HG02852 (cell line): Measurements from ENCODE around the gene AP3S1.
A peak's percentile ranks its signal among the peaks of the same experiment; 100 is the strongest.
"Not testable (repeated sequence)": the region's sequence is repeated elsewhere in the genome, so short reads cannot be mapped to it uniquely, and the experiment has no call there.

Experiments used
- ATAC-seq: cut with Tn5 transposase; IDR thresholded peaks from one replicate; pipeline ENCODE4 v1.9.1; 2021; ENCODE audit warnings: mild to moderate bottlenecking, moderate library complexity; ENCODE audit not compliant: unreplicated experiment

AP3S1 gene

GRCh38 chr5:115841382-115842088 is at the start of gene AP3S1, which contains the start of gene ATG12:
Gene AP3S1 (plus strand): TSS chr5:115841935. CDS start chr5:115842038, 103 bp downstream.
Gene ATG12 (minus strand): TSS chr5:115841565. CDS start chr5:115841552, 13 bp downstream.
- ATAC-seq = peak; percentile 83

- no peak for ATAC-seq
These were observed 46.0 kb upstream of the AP3S1 start for GRCh38 chr5:115795700-115796099.

- no peak for ATAC-seq
These were observed 45.1 kb upstream of the AP3S1 start for GRCh38 chr5:115796656-115797055.

- no peak for ATAC-seq
These were observed 43.5 kb upstream of the AP3S1 start for GRCh38 chr5:115798252-115798651.

- ATAC-seq = no peak
These were observed 41.6 kb upstream of the AP3S1 start for GRCh38 chr5:115800108-115800507.

- ATAC-seq = no peak
These were observed 40.6 kb upstream of the AP3S1 start for GRCh38 chr5:115801152-115801551.

GRCh38 chr5:115801984-115802383 is 39.8 kb upstream of the AP3S1 start:
- no peak for ATAC-seq

- no peak for ATAC-seq
These were observed 34.6 kb upstream of the AP3S1 start for GRCh38 chr5:115806986-115807653.

- ATAC-seq = no peak
These were observed 34.1 kb upstream of the AP3S1 start for GRCh38 chr5:115807654-115808052.

GRCh38 chr5:115808066-115808465 is 33.7 kb upstream of the AP3S1 start:
- ATAC-seq = not testable (repeated sequence)

GRCh38 chr5:115809946-115810345 is 31.8 kb upstream of the AP3S1 start:
- ATAC-seq = no peak

GRCh38 chr5:115810761-115811160 is 31.0 kb upstream of the AP3S1 start:
- ATAC-seq = no peak

- ATAC-seq = no peak
These were observed 30.3 kb upstream of the AP3S1 start for GRCh38 chr5:115811406-115811805.

- no peak for ATAC-seq
These were observed 29.4 kb upstream of the AP3S1 start for GRCh38 chr5:115812372-115812771.

GRCh38 chr5:115813719-115814118 is 28.0 kb upstream of the AP3S1 start:
- no peak for ATAC-seq

GRCh38 chr5:115815006-115815692 is 26.6 kb upstream of the AP3S1 start:
- no peak for ATAC-seq

- ATAC-seq = no peak
These were observed 26.0 kb upstream of the AP3S1 start for GRCh38 chr5:115815693-115816225.

GRCh38 chr5:115816226-115817081 is 25.3 kb upstream of the AP3S1 start, which contains the start of gene CDO1:
Gene CDO1 (minus strand): TSS chr5:115816659. CDS start chr5:115816397, 262 bp downstream.
- no peak for ATAC-seq

- no peak for ATAC-seq
These were observed 24.3 kb upstream of the AP3S1 start for GRCh38 chr5:115817386-115817785.

GRCh38 chr5:115818821-115819220 is 22.9 kb upstream of the AP3S1 start:
- no peak for ATAC-seq
